GM19324 (cell line): ENCODE results near the gene CLASRP.

Experiments
- ATAC-seq: cut with Tn5 transposase; IDR thresholded peaks from one replicate; pipeline ENCODE4 v1.9.1; 2021; ENCODE audit warnings: mild to moderate bottlenecking, moderate library complexity; ENCODE audit not compliant: unreplicated experiment, low FRiP score

Gene CLASRP

DNA sequence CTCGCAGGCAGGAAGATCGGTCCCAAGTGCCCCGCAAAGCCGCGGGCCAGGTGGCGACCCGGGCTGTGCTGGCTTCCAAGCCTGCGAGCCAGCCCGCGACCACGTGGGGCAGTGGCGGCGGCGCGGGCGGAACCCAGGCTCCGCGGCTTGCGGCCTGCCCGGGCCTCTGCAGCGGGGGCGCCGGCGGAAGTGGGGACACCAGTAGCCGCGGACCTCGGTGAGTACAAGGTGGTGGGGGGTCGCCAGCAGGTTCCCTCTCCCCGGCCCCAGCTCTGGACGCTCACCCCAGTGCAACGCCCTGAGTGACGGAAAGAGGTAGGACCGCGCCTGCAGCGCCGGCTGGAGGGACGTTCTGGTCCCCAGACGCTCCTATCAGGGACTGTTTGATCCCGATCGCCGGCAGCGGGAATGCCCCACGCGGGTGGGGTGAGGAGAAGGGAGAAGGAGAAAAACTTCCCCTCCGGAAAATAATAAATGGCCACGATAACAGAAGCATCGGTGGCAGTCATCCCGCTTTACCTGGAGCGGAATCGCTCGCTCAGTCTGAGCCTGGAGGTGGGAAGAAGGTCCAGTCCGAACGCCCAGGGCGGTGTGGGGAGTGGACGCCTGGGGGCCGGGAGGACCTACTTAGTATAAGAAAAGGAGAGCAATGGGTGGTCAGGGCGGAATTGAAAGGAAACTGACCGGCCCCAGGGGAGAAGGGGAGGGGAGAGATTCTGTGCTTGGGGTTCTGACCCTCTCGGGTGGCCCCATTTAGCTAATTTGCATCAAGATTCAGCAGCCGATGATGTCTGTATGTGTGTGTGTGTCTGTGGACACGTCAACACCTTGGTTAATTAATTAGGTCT, 40.4 kb downstream of the CLASRP start, which contains the start of gene GEMIN7:
Gene GEMIN7, plus strand, starts transcription at position 198 of the 848 bp plus-strand sequence. CDS start 10,855 bp downstream, outside the sequence.
- peak; percentile 36 for ATAC-seq

DNA sequence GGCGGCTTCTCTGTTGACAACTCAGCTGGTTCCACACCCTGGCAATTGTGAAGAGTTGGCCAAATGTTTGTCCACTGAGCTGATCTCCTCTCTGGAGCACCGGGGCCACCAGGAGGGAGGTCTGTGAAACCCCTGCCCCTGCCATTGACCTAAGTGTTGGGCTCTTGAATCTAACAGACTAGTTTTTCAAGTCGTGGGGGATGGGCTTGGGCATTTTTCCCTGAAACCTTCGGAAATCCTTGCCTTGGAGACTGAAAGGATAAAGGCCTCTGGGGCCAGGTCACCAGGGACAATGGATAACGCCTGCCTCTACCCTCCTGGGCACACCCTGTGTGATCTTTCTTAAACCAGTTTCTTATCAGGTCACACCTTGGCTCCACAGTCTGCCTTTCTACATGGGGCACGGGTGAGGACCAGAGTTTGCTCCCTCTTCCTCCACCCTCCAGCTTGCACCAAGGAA, 41.1 kb downstream of the CLASRP start:
- no peak for ATAC-seq

DNA sequence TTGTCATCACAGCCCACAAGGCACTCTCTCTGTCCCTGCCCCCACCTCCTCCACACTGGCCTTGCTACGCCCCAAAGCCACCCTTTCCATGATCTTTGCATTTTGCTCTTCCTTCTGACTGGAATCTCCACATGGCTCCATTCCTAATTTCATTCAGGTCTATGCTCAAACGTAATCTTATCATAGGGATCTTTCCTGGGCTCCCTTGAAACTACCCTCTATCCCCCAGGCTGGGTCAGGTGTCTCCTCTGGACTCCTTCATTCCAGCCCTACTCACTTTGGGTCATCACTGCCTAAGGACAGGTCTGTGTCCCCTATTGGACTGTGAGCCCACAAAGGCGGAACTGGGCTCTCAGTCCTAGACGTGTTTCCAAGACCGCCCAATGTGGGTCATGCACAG, 43.3 kb downstream of the CLASRP start:
- no peak for ATAC-seq

DNA sequence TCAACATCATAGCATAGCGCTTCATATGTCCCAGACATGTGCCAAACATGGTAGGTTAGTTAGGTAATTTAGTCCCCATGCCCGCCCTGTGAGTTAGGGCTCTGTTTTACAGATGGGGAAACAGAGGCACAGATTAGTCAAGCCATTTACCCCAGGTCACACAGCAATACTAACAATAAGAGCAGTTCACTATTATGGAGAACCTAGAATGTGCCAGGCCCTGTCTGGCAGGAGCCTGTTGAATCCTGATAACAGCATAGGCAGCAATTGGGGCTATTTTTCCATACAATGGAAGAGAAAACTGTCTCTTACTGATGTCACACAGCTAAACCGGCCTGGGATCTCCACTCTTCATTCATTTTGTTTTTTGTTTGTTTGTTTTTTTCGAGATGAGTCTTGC, 47.6 kb downstream of the CLASRP start:
- ATAC-seq = no peak

DNA sequence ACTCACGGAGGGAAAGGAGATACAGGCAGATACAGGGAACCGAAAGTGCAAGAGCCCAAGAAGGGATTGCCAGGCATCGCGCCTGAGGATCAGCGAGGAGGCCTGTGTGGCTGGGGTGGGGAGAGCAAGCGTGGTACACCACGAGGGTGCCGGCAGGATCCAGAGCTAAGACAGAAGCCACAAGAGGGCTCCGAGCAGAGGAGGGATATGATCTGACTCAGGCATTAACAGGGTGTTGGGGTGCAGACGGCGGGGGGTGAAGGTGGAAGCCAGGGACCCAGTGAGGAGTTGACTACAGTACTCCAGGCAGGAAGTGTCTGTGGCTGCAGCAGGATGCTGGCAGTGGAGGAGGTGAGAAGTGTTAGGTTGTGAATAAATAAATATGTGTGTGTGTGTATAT, 48.7 kb downstream of the CLASRP start:
- ATAC-seq = no peak

DNA sequence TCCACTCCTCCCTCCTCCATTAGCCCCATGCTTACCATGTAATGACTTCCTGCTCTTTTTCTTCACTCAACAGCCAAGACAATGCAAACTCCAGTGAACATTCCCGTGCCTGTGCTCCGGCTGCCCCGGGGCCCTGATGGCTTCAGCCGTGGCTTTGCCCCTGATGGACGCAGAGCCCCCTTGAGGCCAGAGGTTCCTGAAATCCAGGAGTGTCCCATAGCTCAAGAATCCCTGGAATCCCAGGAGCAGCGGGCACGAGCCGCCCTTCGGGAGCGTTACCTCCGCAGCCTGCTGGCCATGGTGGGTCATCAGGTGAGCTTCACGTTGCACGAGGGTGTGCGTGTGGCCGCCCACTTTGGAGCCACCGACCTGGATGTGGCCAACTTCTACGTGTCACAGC, 51.2 kb downstream of the CLASRP start:
- ATAC-seq = no peak

DNA sequence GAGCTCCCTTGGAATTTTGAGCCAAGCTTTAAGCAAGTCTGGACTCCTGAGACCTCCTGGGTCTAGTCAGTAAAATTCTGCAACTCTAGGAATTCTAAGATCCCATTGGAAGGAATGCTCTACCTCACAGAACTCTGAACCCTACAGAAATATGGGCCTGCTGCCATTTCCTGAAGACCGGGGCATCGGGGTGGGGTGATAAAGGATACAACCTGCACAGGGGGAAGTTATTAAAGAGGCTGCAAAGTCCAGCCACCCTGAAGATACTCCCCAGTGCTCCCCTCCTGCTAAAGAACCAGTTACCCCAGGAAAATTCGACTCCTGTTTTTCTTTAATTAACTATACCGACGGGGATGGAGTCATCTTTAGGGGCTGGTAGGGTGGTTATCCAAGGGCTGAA, 51.8 kb downstream of the CLASRP start:
- no peak for ATAC-seq

DNA sequence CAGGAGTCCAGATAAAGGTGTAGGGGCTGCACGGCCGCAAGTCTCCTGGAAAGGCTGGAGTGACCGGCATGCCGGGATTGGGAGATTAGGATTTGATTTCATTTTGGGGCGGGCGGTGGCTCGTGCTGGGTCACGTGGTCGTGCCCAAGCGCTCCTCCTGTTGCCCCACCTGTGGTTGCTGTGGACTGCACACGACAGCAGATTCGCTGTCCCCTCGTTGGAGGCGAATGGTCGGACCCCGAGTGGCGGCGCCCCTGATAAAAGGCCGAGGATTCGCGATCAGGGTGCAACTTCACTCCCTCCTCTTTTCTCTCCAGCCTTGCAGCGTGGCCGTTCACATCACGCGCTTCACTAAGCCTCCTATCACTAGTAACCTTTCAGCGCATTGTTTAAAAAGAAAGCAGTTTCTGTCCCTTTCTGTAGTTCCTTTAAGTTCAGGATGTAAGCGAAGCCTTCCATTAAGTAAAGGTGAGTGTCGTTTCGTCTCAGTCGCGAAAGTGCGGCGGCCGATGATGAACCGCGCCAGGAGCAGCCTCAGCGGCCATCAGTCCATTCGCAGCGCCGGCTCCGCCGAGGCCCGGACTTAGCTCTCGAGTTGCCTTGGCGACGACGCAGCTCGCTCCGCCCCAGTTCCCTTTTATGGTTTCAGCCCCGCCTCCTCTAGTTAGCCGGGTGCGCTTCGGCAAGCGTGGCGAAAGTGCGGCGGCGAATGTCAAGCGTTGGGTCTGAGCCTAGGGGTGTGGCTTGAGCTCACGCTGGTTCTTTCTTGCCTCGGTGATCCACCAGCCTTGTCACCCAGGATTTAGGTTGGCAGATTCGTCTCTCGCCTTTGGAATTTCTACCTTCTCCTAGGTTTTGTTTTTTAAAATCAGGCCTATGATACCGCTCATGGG, 52.4 kb downstream of the CLASRP start:
- peak; percentile 63 for ATAC-seq

DNA sequence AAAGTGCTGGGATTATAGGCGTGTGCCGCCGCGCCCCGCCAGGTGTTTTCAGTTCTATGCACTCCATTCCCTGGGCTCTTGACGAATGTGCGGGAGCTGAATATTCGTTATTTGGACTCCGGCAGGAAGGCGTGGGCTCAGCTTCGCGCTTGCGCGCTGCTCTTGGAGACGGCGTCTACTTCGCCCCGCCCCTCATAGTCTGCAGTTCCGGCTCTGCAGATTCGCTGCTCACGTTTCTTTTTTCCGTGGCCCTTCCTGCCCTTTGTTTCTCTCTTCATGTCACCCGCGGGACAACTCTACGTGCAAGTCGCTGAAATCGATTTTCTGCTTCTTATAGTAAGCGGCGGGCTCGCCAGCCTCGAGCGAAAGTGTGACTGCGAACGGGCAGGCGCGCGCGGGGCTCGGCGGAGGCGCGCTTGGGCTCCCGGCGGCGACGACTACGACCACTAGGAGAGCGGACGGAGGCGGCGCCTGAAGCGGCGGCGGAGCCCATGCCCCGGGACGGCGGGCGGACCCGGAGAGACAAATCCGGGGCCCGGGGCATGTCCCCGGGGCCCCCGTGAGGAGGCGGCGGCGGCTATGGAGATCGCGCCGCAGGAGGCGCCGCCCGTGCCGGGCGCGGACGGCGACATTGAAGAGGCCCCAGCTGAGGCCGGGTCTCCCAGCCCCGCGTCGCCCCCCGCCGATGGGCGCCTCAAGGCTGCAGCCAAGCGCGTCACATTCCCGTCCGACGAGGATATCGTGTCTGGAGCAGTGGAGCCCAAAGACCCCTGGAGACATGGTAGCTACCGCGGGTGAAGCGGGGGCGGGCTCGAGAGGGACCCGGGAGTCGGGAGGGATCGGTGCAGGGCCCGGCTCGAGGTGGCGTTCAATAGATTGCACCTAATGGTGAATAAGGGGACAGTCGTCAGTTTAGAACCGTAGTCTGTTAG, 54.2 kb downstream of the CLASRP start, which contains the start of gene PPP1R37:
Gene PPP1R37, plus strand, starts transcription at position 433 of the 932 bp plus-strand sequence. Its CDS starts 147 bp downstream, at position 580.
- ATAC-seq = peak; percentile 68

DNA sequence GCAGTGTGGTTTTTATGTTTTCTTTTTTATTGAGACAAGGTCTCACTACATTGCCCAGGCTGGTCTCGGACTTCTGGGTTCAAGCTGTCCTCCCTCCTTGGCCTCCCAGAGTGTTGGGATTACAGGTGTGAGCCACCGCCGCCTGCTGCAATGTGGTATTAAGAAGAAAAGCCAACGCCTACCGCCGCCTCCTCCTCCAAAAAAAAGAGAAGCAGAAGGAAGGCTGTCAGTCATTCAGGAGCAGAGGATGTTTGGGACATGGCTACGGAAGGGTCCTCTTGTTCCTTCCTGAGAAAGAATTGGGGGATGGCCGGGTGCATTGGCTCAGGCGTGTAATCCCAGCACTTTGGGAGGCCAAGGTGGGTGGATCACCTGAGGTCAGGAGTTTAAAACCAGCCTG, 55.3 kb downstream of the CLASRP start:
- ATAC-seq = no peak

DNA sequence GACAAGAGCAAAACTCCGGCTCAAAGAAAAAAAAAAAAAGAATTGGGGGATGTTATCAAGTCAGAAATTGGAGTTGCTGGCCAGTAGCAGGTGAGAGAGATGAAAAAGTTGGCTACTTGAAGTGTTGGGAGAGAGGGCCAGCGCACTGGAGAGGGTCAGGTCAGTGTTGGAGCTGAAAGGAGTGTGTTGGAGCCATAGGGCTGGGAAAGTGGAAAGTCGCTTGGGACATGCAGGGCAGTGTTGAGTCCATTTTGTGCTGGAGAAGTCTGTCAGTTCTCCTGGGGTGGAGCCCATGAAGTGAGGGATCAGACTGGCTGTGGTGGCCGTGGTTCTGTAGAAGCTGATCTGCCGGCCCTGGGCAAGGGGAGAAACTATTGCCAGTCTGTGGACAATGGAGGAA, 55.9 kb downstream of the CLASRP start:
- no peak for ATAC-seq

DNA sequence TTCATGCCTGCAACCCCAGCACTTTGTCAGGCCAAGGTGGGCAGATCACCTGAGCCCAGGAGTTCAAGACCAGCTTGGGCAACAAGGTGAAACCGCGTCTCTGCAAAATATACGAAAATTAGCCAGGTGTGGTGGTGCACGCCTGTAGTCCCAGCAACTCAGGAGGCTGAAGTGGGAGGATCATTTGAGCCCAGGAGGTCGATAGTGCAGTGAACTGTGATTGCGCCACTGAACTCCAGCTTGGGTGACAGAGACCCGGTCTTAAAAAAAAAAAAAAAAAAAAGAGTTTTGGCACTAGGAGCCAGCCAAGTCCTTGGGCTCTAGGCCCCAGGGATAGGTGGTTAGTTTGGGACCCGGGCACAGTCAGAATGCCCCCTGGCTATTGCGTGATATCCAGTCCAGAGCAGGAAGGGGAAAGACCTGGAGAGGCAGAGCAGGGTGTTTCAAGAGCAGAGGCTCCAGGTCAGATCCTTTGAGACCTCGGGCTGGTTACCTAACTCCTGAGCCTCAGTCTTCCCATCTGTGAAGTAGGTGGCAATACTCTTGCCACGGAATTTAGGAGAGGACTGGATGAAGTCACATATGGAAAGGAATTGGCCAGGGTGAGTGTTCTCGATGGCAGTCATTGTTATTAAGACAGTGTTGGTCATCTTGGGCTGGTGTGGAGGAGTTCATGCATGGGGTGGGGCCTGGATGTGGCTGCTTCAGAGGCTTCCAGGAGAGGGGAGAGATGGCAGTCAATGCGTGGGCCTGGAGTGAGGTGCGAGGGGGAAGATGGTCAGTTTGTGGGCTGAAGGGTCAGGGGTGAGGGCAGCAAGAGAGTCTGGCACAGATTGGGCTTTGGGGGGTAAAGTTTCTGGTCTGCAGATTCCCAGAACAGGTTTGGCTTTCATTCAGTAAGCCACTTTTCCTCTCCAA, 56.9 kb downstream of the CLASRP start:
- ATAC-seq = no peak

DNA sequence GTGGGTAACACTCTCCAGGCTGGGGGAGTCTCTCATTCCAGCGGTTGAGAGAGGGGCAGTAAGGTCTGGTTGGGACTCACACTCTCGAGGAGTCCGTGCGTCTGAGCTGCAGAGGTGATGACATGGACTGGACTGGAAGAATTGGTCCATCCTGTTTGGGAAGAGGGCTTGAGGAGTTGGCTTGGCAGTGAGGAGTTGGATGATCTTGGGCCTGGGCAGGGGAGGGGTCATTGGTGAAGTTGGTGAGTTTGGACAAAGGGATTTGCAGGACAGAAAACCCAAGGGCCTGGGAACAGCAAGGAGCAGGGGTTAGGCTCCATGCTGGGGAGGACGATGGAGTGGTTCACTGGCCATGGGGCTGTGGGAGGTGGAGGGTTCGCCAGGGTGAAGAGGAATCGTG, 57.9 kb downstream of the CLASRP start:
- ATAC-seq = no peak

DNA sequence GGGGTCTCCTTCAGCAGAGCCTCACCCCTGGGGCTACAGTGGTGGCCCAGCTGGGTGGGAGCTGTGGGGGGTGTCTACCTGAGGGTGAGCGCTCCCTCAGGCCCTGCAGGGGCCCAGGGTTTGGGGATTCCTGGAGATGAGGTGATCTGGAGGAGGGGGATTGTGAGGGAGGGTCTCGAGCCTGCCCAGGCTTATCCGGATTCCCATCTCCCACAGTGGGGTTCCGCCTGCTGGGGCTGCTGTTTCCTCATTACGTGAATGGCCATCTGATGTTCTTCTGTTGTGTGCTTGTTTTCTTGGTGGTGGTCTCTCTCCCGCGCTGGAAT, 58.6 kb downstream of the CLASRP start:
- ATAC-seq = no peak

DNA sequence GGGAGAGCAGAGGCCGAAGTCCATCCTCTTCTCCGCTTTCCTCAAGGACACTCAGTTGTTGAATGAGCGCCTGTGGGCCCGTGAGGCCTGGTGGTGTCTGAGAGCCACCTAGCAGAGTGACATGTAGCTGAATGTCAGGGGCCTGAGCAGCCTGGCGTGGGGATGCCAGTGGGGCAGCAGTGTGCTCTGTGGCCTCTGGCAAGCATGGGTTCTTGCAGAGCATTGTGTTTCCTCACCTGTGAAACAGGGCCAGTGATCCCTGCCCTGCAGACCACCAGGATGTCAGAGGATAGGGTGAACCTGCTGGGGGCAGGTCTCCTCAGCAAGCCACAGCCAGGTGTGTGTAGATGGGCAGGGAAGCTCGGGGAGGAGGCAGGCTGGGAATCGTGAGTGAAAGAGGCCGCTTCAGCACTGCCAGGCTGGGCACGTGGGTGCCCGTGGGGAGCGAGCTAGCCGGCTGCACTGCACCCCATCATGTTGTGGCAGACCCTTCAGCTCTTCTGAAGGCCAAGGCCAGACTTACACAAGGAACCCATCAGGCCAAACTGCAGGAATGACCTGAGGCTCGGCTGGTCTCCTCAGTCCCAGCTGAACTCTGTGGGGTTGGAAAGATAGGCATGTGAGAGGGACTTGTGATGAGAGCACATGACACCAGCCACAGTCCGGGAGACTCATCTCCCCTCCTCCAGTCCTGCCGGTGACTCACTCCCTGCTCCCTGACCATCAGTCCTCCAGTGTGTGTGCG, 59.1 kb downstream of the CLASRP start:
- ATAC-seq = no peak

DNA sequence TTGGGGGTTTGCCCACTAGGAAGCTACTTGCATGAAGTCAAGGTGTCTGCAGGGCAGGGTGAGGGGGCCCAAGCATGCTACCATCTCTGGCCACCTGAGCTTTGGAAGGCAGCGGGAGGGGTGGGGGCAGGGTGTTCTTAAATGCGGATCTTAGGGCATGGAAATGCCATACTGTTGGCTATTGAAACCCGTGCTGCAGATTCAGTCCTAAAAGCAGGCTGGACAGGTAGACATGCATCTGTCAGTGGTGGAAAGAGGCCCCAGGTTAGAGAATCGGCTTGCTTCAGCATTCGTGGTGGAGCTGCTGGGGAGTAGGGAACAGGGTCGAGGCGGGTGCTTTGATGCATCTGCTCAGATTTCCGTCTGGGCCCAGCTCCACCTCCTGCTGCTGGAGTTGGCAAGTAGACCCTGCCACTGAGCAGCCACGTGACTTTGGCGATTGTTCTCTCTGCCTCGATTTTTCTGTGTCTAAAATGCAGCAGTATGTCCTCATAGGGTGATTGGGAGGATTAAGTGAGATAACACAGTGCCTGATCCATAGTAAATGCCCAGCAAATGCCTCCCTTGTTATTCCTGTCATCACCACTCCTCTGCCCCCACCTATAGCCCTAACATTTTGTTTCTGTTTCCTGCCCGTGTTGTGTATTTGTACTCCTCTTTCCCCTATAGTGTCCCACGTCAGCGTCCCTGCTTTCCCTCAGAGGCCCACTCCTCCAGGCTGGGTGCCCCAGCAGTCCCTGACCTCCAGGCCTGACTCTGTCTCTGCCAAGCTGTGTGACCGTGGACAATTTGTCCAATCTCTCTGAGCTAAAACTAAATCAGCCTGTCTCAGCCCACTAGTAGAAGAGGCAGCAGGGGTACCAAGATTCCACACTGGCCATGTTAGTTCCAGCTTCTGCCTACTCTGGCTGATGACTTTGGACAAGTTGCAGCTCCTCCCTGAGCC, 59.9 kb downstream of the CLASRP start:
- ATAC-seq = no peak

DNA sequence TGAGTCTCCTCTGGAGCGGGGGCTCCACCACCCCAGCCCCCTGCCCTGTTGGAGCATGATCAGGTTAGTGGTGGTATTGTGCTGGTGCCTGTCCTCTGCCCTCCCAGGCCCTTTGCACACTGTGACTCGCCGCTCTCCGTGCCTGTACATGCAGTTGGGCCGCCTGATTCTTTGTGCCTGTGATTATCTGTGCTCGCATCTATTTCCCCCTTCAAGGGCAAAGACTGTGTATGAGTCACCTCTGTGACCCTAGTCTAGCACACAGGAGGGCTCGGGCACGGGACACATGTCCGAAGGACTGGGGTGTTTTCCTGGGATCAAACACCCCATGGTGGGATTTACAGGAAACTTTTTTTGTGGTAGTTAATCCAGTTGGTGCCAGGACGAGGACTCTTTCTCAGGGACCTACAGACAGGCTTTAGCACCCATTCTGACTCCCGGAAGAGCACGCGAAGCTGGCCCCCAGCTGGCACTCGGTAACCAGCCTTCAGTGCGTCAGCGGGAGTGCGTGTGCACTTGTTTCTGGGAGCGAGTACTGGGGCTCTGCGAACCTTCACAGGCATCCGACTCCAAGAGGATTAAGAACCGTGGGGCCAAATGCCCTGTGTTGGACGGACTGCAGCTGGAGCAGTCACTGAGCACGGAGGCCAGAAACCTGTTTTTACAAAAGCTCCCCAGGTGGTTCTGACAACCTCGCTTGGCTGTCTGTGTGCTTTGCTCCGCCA, 60.8 kb downstream of the CLASRP start:
- ATAC-seq = no peak
